Mesothelial cell of epicardium (in vitro differentiated cells): Measurements from ENCODE around the gene UXS1. TPM values are rescaled to one million over a fixed set of nuclear protein-coding genes. Genes with fewer than 3 reads are reported as not detected.
A peak's percentile ranks its signal among the peaks of the same experiment; 100 is the strongest.

Source experiments
- DNase-seq, 2 experiments: peaks; one replicate each; pipeline ENCODE4 v3.0.0; 2021; ENCODE audit warnings: low spot score in 2 of 2; ENCODE audit not compliant: unreplicated experiment in 2 of 2
- H3K27ac Mint-ChIP-seq: 2 replicates; pipeline ENCODE4 v1.8.0; 2021; ENCODE audit warnings: mixed read lengths
- H3K27me3 Mint-ChIP-seq: 2 replicates; pipeline ENCODE4 v1.8.0; 2021; ENCODE audit warnings: low read depth, mixed read lengths
- H3K36me3 Mint-ChIP-seq: 2 replicates; pipeline ENCODE4 v1.8.0; 2021; ENCODE audit warnings: mixed read lengths
- H3K4me1 Mint-ChIP-seq: 2 replicates; pipeline ENCODE4 v1.8.0; 2021; ENCODE audit warnings: mixed read lengths
- H3K4me3 Mint-ChIP-seq: 2 replicates; pipeline ENCODE4 v1.8.0; 2021; ENCODE audit warnings: mild to moderate bottlenecking, moderate library complexity, mixed read lengths
- H3K9me3 Mint-ChIP-seq: 2 replicates; pipeline ENCODE4 v1.8.0; 2021; ENCODE audit warnings: mixed read lengths
- total RNA-seq: library from RNA; stranded (reverse); gene quantifications from 3 replicates; pipeline ENCODE4 v1.2.1, GENCODE V29; 2021
- TF ChIP-seq, protein P1 (sequence below): fragments of 200-600 bp; sonication (generic); IDR thresholded peaks from one replicate; pipeline ENCODE4 v1.5.0; 2021; ENCODE audit warnings: antibody characterized with exemption; ENCODE audit not compliant: unreplicated experiment

Gene UXS1
- total RNA-seq, 1 donor from 2014 or later, result 52.8 TPM

DNA sequence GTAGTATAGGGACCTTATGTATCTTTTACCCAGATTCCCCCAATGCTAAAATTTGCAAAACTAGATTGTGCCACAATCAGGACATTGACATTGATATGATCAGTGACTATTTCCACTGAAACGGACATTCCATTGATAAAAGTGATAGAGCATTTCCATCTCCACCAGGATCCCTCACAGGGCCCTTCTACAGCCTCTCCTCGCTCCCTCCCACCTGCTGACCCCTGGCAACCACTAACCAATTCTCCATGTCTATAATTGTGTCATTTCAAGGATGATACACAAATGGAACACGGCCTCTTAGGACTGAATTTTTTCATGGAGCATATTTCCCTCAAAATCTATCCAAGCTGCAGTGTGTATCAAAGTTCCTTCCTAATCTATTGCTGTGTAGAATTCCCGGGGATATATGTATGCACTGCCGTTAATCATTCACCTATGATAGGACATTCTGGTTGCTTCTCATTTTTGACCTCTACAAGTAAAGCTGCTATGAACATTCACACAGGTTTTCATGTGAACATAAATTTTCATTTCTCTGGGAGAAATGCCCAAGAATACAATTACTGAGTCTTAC lies 67.3 kb downstream of the UXS1 start:
- no peak for DNase-seq
- Mint-ChIP-seq H3K9me3 (no peaks in the 10 kb centered on the region), H3K4me1 (peaks cover 6% of the 10 kb centered on the region), H3K36me3 (peaks cover 26% of the 10 kb centered on the region), H3K27ac (no peak overlapping the region), H3K27me3 (no peaks in the 10 kb centered on the region), H3K4me3 (no peak overlapping the region)
- TF ChIP-seq, protein P1, sequence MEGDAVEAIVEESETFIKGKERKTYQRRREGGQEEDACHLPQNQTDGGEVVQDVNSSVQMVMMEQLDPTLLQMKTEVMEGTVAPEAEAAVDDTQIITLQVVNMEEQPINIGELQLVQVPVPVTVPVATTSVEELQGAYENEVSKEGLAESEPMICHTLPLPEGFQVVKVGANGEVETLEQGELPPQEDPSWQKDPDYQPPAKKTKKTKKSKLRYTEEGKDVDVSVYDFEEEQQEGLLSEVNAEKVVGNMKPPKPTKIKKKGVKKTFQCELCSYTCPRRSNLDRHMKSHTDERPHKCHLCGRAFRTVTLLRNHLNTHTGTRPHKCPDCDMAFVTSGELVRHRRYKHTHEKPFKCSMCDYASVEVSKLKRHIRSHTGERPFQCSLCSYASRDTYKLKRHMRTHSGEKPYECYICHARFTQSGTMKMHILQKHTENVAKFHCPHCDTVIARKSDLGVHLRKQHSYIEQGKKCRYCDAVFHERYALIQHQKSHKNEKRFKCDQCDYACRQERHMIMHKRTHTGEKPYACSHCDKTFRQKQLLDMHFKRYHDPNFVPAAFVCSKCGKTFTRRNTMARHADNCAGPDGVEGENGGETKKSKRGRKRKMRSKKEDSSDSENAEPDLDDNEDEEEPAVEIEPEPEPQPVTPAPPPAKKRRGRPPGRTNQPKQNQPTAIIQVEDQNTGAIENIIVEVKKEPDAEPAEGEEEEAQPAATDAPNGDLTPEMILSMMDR, result no peak

GRCh38 chr2:106126295-106126694 lies 67.8 kb downstream of the UXS1 start:
- H3K9me3 Mint-ChIP-seq, result no peaks in the 10 kb centered on the region
- H3K4me3 Mint-ChIP-seq, result no peak overlapping the region
- no peak overlapping the region for H3K27ac Mint-ChIP-seq
- peaks cover 26% of the 10 kb centered on the region for H3K36me3 Mint-ChIP-seq
- no peaks in the 10 kb centered on the region for H3K27me3 Mint-ChIP-seq
- TF ChIP-seq, protein P1, result no peak
- DNase-seq, result no peak
- H3K4me1 Mint-ChIP-seq, result peaks cover 6% of the 10 kb centered on the region

- DNase-seq, result no peak
- H3K36me3 Mint-ChIP-seq, result peaks cover 26% of the 10 kb centered on the region
These were observed 69.1 kb downstream of the UXS1 start for GRCh38 chr2:106124905-106125549.

DNA sequence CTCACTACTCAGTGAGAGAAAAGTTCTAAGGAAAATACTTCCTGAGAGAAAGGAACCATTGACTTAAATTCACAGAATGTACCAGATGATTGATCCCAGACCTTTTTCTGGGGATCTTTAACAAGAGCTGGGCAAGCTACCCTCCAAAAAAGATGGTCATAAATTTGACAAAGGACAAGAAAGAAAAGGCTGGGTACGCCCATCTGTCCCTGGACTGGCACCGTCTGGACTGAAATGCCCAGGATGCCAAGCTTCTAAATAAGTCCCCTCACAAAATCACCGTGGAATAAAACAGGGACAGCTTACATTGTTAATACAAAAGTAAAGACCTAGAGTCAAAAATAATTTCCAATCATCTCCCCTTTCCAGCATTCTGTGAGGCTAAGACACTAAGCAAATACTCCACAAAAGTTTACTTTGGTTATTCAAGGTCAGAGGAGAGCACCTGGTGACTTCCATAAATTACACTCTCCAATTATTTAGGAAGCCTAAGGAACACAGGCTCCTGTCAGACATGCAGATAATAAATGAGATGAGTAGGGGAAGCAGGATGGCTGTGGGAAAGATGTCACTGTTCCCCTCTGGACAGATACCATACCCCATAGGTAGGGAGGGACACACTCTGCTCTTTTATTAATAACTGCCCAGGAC lies 69.9 kb downstream of the UXS1 start:
- peaks cover 4% of the 10 kb centered on the region for H3K4me1 Mint-ChIP-seq
- H3K27ac Mint-ChIP-seq, result no peak overlapping the region
- H3K36me3 Mint-ChIP-seq, result peaks cover 22% of the 10 kb centered on the region
- H3K9me3 Mint-ChIP-seq, result no peaks in the 10 kb centered on the region
- DNase-seq, result no peak
- TF ChIP-seq, protein P1, result no peak
- H3K4me3 Mint-ChIP-seq, result no peak overlapping the region
- H3K27me3 Mint-ChIP-seq, result no peaks in the 10 kb centered on the region

More at GRCh38 chr2:106124905-106125549, 69.1 kb downstream of the UXS1 start:
- TF ChIP-seq, protein P1, result no peak
- Mint-ChIP-seq H3K9me3 (no peaks in the 10 kb centered on the region), H3K27me3 (no peaks in the 10 kb centered on the region), H3K4me1 (peaks cover 4% of the 10 kb centered on the region), H3K4me3 (no peak overlapping the region), H3K27ac (peak overlapping the region; percentile 78)

DNA sequence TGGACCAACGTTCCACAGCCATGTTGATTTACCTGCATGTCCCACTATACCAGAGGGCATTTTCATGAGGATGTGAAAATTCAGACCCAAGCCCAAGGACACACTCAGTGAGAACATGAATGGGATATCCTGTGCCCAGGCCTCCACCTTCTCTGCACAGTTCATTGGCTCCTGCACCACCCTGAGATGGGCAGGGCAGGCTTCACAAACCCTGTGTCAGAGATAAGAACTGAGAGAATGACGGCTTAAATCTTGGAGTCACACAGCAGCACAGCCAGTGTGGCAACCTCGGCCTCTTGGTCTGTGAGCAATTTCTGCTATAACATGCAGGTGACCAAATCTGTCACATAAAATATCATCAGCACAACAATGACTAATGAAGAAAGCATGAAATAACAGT lies 71.9 kb downstream of the UXS1 start:
- Mint-ChIP-seq H3K36me3 (peaks cover 10% of the 10 kb centered on the region), H3K4me3 (no peak overlapping the region), H3K27ac (no peak overlapping the region), H3K9me3 (no peaks in the 10 kb centered on the region), H3K4me1 (peaks cover 4% of the 10 kb centered on the region), H3K27me3 (no peaks in the 10 kb centered on the region)
- no peak for DNase-seq
- TF ChIP-seq, protein P1, result no peak
